ENCODE results near the gene NUDT14. TPM values are rescaled to one million over a fixed set of nuclear protein-coding genes. Genes with fewer than 3 reads are reported as not detected.

Gene NUDT14
- total RNA-seq, 2 donors from 2014 or later: 17.1 to 18.9 TPM

- Histone ChIP-seq H3K27me3 (peaks cover 4 to 20% of the 10 kb centered on the region in 2 donors), H3K9me3 (no peaks in the 10 kb centered on the region), H3K27ac (peak overlapping the region; percentile 57), H3K4me3 (peak overlapping the region in 1 of 2 donors; percentile 34), H3K36me3 (no peaks in the 10 kb centered on the region), H3K4me1 (peaks cover 0 to 80% of the 10 kb centered on the region in 2 donors)
- TF ChIP-seq CTCF (IDR thresholded peaks at IDR 0.05): no peak
- no peak for DNase-seq (ENCODE audit: low spot score)
Observed at GRCh38 chr14:105196265-105196960, 15.3 kb upstream of the NUDT14 start.

GRCh38 chr14:105195522-105196264, 14.6 kb upstream of the NUDT14 start:
- TF ChIP-seq CTCF (IDR thresholded peaks at IDR 0.05): no peak
- Histone ChIP-seq H3K4me3 (peak overlapping the region in 1 of 2 donors; percentile 34), H3K27me3 (peaks cover 4 to 20% of the 10 kb centered on the region in 2 donors)

GRCh38 chr14:105195051-105195450, 13.9 kb upstream of the NUDT14 start:
- H3K36me3 ChIP-seq: no peaks in the 10 kb centered on the region
- H3K27ac ChIP-seq: peak overlapping the region; percentile 57
- no peak for DNase-seq (ENCODE audit: low spot score)
- H3K4me3 ChIP-seq: no peak overlapping the region
- peaks cover 0 to 72% of the 10 kb centered on the region in 2 donors for H3K4me1 ChIP-seq
- H3K27me3 ChIP-seq: peaks cover 4 to 20% of the 10 kb centered on the region in 2 donors
- H3K9me3 ChIP-seq: no peaks in the 10 kb centered on the region
- no peak for TF ChIP-seq CTCF (IDR thresholded peaks at IDR 0.05)

More at GRCh38 chr14:105195522-105196264, 14.6 kb upstream of the NUDT14 start:
- Histone ChIP-seq H3K4me1 (peaks cover 0 to 73% of the 10 kb centered on the region in 2 donors), H3K36me3 (no peaks in the 10 kb centered on the region), H3K27ac (peak overlapping the region; percentile 57), H3K9me3 (no peaks in the 10 kb centered on the region)
- DNase-seq (ENCODE audit: low spot score): no peak

- H3K4me3 ChIP-seq: no peak overlapping the region
- no peaks in the 10 kb centered on the region for H3K9me3 ChIP-seq
- H3K27ac ChIP-seq: peak overlapping the region; percentile 40 to 57
- TF ChIP-seq CTCF (IDR thresholded peaks at IDR 0.05): no peak
- no peaks in the 10 kb centered on the region for H3K36me3 ChIP-seq
- no peak for DNase-seq (ENCODE audit: low spot score)
- peaks cover 0 to 64% of the 10 kb centered on the region in 2 donors for H3K4me1 ChIP-seq
- H3K27me3 ChIP-seq: peaks cover 4 to 20% of the 10 kb centered on the region in 2 donors
Observed at GRCh38 chr14:105193916-105194782, 13.0 kb upstream of the NUDT14 start.

GRCh38 chr14:105192866-105193731, 12.0 kb upstream of the NUDT14 start:
- peaks cover 0 to under 1% of the 10 kb centered on the region in 2 donors for H3K9me3 ChIP-seq
- H3K27ac ChIP-seq: peak overlapping the region; percentile 33 to 42
- H3K27me3 ChIP-seq: peaks cover 4 to 20% of the 10 kb centered on the region in 2 donors
- DNase-seq (ENCODE audit: low spot score): no peak
- no peaks in the 10 kb centered on the region for H3K36me3 ChIP-seq
- no peak overlapping the region for H3K4me3 ChIP-seq
- no peak for TF ChIP-seq CTCF (IDR thresholded peaks at IDR 0.05)
- peaks cover 0 to 55% of the 10 kb centered on the region in 2 donors for H3K4me1 ChIP-seq

All from right atrium auricular region (tissue), 2 donors.